HepG2 (cell line): Measurements from ENCODE around the gene ZNF697. TPM values are rescaled to one million over a fixed set of nuclear protein-coding genes. Genes with fewer than 3 reads are reported as not detected.
"Not testable (repeated sequence)": the region's sequence is repeated elsewhere in the genome, so short reads cannot be mapped to it uniquely, and the experiment has no call there.

Experiments
- ATAC-seq: fragments of 200-7000 bp; cut with Tn5 transposase; 3 replicates; pipeline ENCODE4 v1.9.1; 2020; ENCODE audit warnings: mild to moderate bottlenecking, moderate library complexity
- BruUV-seq: library from RNA; stranded (reverse); fragments of 400-500 nt; replicated peaks from 2 replicates; lab custom pipeline; 2021; lab: Mats Ljungman, UMichigan
- CTCF ChIA-PET: fragments of 300-600 bp; formaldehyde crosslinking; extraction: SDS; loops from one replicate; lab custom pipeline; 2021; ENCODE audit warnings: low total read pairs, inconsistent platforms, low intra/inter-chr PET ratio; lab: Yijun Ruan, JAX
- POLR2A ChIA-PET: fragments of 350-600 bp; sonication (Branson Sonifier 250); formaldehyde crosslinking; loops from one replicate; lab custom pipeline; 2020; ENCODE audit warnings: antibody characterized with exemption, inconsistent platforms; lab: Yijun Ruan, JAX
- DNase-seq: peaks from one replicate; pipeline ENCODE4 v3.0.0-alpha.2; 2015; ENCODE audit warnings: low spot score
- FAIRE-seq: peaks from 3 replicates; lab custom pipeline; 2011; peaks lifted over from hg19 to GRCh38; lab: Jason Lieb, UNC
- H2AFZ ChIP-seq: one replicate; pipeline ENCODE4 v1.6.1; 2011; ENCODE audit warnings: low read length, inconsistent platforms
- H3K27ac ChIP-seq: fragments of 300-600 bp; 3 replicates; pipeline ENCODE4 v1.8.0; 2011; ENCODE audit warnings: mixed run types, mild to moderate bottlenecking, mixed read lengths, low read length, inconsistent platforms; ENCODE audit not compliant: insufficient read depth; ENCODE audit errors: extremely low read length
- H3K27me3 ChIP-seq, 2 experiments: fragments of 200-600 bp in 1 of 2; 2 replicates in 1 of 2; 3 replicates in 1 of 2; pipeline versions ENCODE4 v1.6.0 to v1.8.0; 2011; ENCODE audit warnings: low read length in 2 of 2, mild to moderate bottlenecking in 2 of 2, moderate library complexity in 2 of 2, inconsistent platforms in 1 of 2; ENCODE audit not compliant: insufficient read depth in 2 of 2, control insufficient read depth in 1 of 2
- H3K36me3 ChIP-seq, 2 experiments: fragments of 200-600 bp in 1 of 2; replicated peaks in 1 of 2; 2 replicates in 1 of 2; 3 replicates in 1 of 2; pipeline versions ENCODE4 v1.5.1 to v1.8.0; 2011; ENCODE audit warnings: low read length in 2 of 2, inconsistent platforms in 1 of 2; ENCODE audit not compliant: insufficient read depth in 2 of 2, control insufficient read depth in 1 of 2
- H3K4me1 ChIP-seq: 2 replicates; pipeline ENCODE4 v1.5.1; 2012; ENCODE audit warnings: low read length, inconsistent platforms; ENCODE audit not compliant: insufficient read depth
- H3K4me2 ChIP-seq: 2 replicates; pipeline ENCODE4 v1.6.0; 2011; ENCODE audit warnings: low read depth, low read length, inconsistent platforms
- H3K4me3 ChIP-seq, 3 experiments: fragments of 200-600 bp in 1 of 3; sonication (generic), shearing (Covaris generic) in 1 of 3; replicated peaks in 1 of 3; 2 replicates each; pipeline ENCODE4 v1.5.1; 2011 to 2016; ENCODE audit warnings: low read length in 3 of 3, inconsistent platforms in 2 of 3, low read depth in 2 of 3, mild to moderate bottlenecking in 2 of 3, control low read depth in 1 of 3, mixed read lengths in 1 of 3; ENCODE audit not compliant: insufficient read depth in 1 of 3
- H3K79me2 ChIP-seq: one replicate; pipeline ENCODE4 v1.6.1; 2011; ENCODE audit warnings: low read length, inconsistent platforms; ENCODE audit not compliant: insufficient read depth
- H3K9ac ChIP-seq: 2 replicates; pipeline ENCODE4 v1.6.0; 2011; ENCODE audit warnings: mild to moderate bottlenecking, low read depth, low read length, inconsistent platforms; ENCODE audit not compliant: insufficient read depth
- H3K9me3 ChIP-seq: 2 replicates; pipeline ENCODE4 v1.5.1; 2012; ENCODE audit warnings: mild to moderate bottlenecking, low read length
- H4K20me1 ChIP-seq: 2 replicates; pipeline ENCODE4 v1.6.0; 2011; ENCODE audit warnings: inconsistent platforms, mild to moderate bottlenecking, low read length, moderate library complexity; ENCODE audit not compliant: insufficient read depth
- CTCF ChIP-seq: sonication (generic); formaldehyde crosslinking; IDR thresholded peaks from 2 replicates; pipeline ENCODE4 v1.5.0; 2020; ENCODE audit warnings: mild to moderate bottlenecking, missing genetic modification reagents, moderate library complexity
- WGBS: methylation state at CpG from one replicate; pipeline ENCODE4 v1.1.6; 2017; ENCODE audit warnings: low lambda C conversion rate; 5-methylcytosine and 5-hydroxymethylcytosine counted together
- in situ Hi-C: cut with HindIII; loops from 2 replicates; pipeline ENCODE4 v1.10.0; 2017; ENCODE audit warnings: low pct_unique_long_range_greater_than_20kb; ENCODE audit not compliant: extremely low pct_ligation_motif_present
- intact Hi-C: fragments of 100-400 bp; cut with micrococcal nuclease; formaldehyde crosslinking; loops from one replicate; pipeline ENCODE4 v1.10.0; 2022; ENCODE audit not compliant: unreplicated experiment
- polyA plus RNA-seq, 8 experiments: library from polyadenylated mRNA; depleted of rRNA in 3 of 8; stranded (reverse) in 7 of 8; unstranded in 1 of 8; fragments of >200 nt; fragmentation: Illumina TruSeq in 4 of 8; extraction: Trizol in 4 of 8; gene quantifications; 2 replicates each; pipeline versions ENCODE4 v1.2.1 to v1.2.3, GENCODE V29; 2011 to 2016; ENCODE audit warnings: low read depth in 4 of 8, missing spikeins in 1 of 8, mixed read lengths in 1 of 8; ENCODE audit not compliant: insufficient read depth in 1 of 8
- total RNA-seq, 5 experiments: library from RNA; depleted of rRNA; stranded (reverse); fragments of >200 nt; fragmentation: Illumina TruSeq; extraction: Trizol; gene quantifications; 2 replicates each; pipeline ENCODE4 v1.2.3, GENCODE V29; 2016; ENCODE audit warnings: low read depth in 1 of 5

The ZNF697 gene
- total and polyA plus RNA-seq, 2 of the 13 experiments (the other 11 are each of a cell fraction or from before 2014, with no cell fraction given), result 2.3 to 7.1 TPM

GRCh38 chr1:119569930-119570622 is 78.0 kb downstream of the ZNF697 start:
- intact Hi-C loops, H3K9me3 ChIP-seq, H3K4me1 ChIP-seq, H3K79me2 ChIP-seq, H3K27me3 ChIP-seq, H3K4me3 ChIP-seq, H3K27ac ChIP-seq, H3K9ac ChIP-seq, BruUV-seq, H2AFZ ChIP-seq, H3K4me2 ChIP-seq, CTCF ChIA-PET, DNase-seq, H4K20me1 ChIP-seq, in situ Hi-C loops, POLR2A ChIA-PET, H3K36me3 ChIP-seq: not testable (repeated sequence)
- FAIRE-seq, result peak; percentile 77
- ATAC-seq, result peak; percentile 84
- WGBS, result 48% methylated on average over 6 of the region's 8 CpGs
- peak; percentile 39; the same call in 1 of the 2 replicates for TF ChIP-seq CTCF (CRISPR knock-in tag)

Other genes with a start within 250 kb of the ZNF697 start
- gene HSD3B2, start 233.1 kb downstream of the ZNF697 start, total RNA-seq (2016; rRNA removed; fragmentation: Illumina TruSeq; extraction: Trizol), result not detected in 2 replicates
- 0.04 and 0.20 TPM in 2 replicates for gene HSD3B2, start 233.1 kb downstream of the ZNF697 start, polyA plus RNA-seq (2011; rRNA removed)
- not detected in 2 replicates for gene HSD3B1, start 141.1 kb downstream of the ZNF697 start, total RNA-seq (2016; rRNA removed; fragmentation: Illumina TruSeq; extraction: Trizol)
- not detected in 2 replicates for gene HSD3B1, start 141.1 kb downstream of the ZNF697 start, polyA plus RNA-seq (2011; rRNA removed)
- gene PHGDH, start 63.7 kb upstream of the ZNF697 start, total RNA-seq (2016; rRNA removed; fragmentation: Illumina TruSeq; extraction: Trizol), result 133 and 163 TPM in 2 replicates
- gene PHGDH, start 63.7 kb upstream of the ZNF697 start, polyA plus RNA-seq (2011; rRNA removed), result 95.8 and 115 TPM in 2 replicates
- 1.5 and 1.6 TPM in 2 replicates for gene HMGCS2, start 120.6 kb upstream of the ZNF697 start, total RNA-seq (2016; rRNA removed; fragmentation: Illumina TruSeq; extraction: Trizol)
- gene HMGCS2, start 120.6 kb upstream of the ZNF697 start, polyA plus RNA-seq (2011; rRNA removed), result 0.44 and 0.60 TPM in 2 replicates
- gene REG4, start 163.2 kb upstream of the ZNF697 start, total RNA-seq (2016; rRNA removed; fragmentation: Illumina TruSeq; extraction: Trizol), result not detected in 2 replicates
- not detected in 2 replicates for gene REG4, start 163.2 kb upstream of the ZNF697 start, polyA plus RNA-seq (2011; rRNA removed)
- gene ADAM30, start 248.2 kb upstream of the ZNF697 start, total RNA-seq (2016; rRNA removed; fragmentation: Illumina TruSeq; extraction: Trizol), result not detected in 2 replicates
- gene ADAM30, start 248.2 kb upstream of the ZNF697 start, polyA plus RNA-seq (2011; rRNA removed), result not detected in 2 replicates